GM12878 (cell line): ENCODE measurements around the gene INO80C.

Experiments used
- CHD2 ChIP-seq: IDR thresholded peaks from 2 replicates; pipeline ENCODE4 v1.6.1; 2011; ENCODE audit warnings: low read depth, low read length, improper control_type of control experiment, borderline replicate concordance
- EGR1 ChIP-seq, 2 experiments: IDR thresholded peaks; 1 replicate in 1 of 2; 2 replicates in 1 of 2; pipeline ENCODE4 v1.6.1; 2011 to 2012; ENCODE audit warnings: low read depth in 2 of 2, low read length in 2 of 2, borderline replicate concordance in 1 of 2, mild to moderate bottlenecking in 1 of 2, moderate library complexity in 1 of 2
- EZH2 ChIP-seq: IDR thresholded peaks from 2 replicates; pipeline ENCODE4 v1.6.1; 2012; ENCODE audit warnings: low read depth, mild to moderate bottlenecking, control low read depth, inconsistent platforms, low read length, borderline replicate concordance; ENCODE audit not compliant: control insufficient read depth
- NRF1 ChIP-seq: conservative IDR thresholded peaks from 2 replicates; pipeline ENCODE4 v1.6.1; 2011; ENCODE audit warnings: mild to moderate bottlenecking, low read depth, low read length, improper control_type of control experiment
- RAD21 ChIP-seq: IDR thresholded peaks from 2 replicates; pipeline ENCODE4 v1.6.1; 2011; ENCODE audit warnings: mild to moderate bottlenecking, low read depth, low read length, moderate library complexity; ENCODE audit not compliant: insufficient read depth
- TAF1 ChIP-seq: IDR thresholded peaks from 2 replicates; pipeline ENCODE4 v1.6.1; 2011; ENCODE audit warnings: mild to moderate bottlenecking, low read depth, low read length, borderline replicate concordance
- TF ChIP-seq, protein P1 (sequence below), 3 experiments: IDR thresholded peaks in 2 of 3; conservative IDR thresholded peaks in 1 of 3; 2 replicates each; pipeline ENCODE4 v1.5.1; 2011; ENCODE audit warnings: low read depth in 3 of 3, low read length in 3 of 3, mild to moderate bottlenecking in 3 of 3, control low read depth in 2 of 3, moderate library complexity in 2 of 3, inconsistent platforms in 1 of 3, mixed read lengths in 1 of 3; ENCODE audit not compliant: control insufficient read depth in 2 of 3, insufficient read depth in 1 of 3; ENCODE audit errors: extremely low read depth in 1 of 3
- TF ChIP-seq, protein P2 (sequence below): fragments of 450-650 bp; IDR thresholded peaks from 2 replicates; pipeline ENCODE4 v1.6.1; 2017; ENCODE audit warnings: mild to moderate bottlenecking

DNA sequence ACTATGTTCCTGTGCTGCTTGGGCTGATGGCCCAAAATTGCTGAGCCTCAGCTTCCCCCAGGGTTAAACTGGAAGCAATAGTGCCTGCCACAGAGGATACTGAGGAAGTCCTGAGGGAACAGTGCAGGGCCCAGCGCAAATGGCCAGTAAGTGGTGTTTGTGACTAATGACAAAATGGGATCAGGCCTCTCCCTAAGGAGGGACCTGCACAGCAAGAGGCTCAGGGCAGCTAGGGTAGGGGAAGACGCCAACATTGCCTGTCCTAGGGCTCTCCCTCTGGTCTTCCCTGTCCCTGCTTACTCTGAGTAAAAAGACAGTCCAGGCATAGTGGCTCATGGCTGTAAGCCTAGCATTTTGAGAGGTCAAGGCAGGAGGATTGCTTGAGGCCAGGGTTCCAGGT is 37.8 kb downstream of the INO80C start:
- TF ChIP-seq, protein P1, sequence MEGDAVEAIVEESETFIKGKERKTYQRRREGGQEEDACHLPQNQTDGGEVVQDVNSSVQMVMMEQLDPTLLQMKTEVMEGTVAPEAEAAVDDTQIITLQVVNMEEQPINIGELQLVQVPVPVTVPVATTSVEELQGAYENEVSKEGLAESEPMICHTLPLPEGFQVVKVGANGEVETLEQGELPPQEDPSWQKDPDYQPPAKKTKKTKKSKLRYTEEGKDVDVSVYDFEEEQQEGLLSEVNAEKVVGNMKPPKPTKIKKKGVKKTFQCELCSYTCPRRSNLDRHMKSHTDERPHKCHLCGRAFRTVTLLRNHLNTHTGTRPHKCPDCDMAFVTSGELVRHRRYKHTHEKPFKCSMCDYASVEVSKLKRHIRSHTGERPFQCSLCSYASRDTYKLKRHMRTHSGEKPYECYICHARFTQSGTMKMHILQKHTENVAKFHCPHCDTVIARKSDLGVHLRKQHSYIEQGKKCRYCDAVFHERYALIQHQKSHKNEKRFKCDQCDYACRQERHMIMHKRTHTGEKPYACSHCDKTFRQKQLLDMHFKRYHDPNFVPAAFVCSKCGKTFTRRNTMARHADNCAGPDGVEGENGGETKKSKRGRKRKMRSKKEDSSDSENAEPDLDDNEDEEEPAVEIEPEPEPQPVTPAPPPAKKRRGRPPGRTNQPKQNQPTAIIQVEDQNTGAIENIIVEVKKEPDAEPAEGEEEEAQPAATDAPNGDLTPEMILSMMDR (IDR thresholded peaks at IDR 0.05 in 2 of 3, conservative IDR thresholded peaks at IDR 0.05 in 1 of 3; ENCODE audit: control insufficient read depth in 2 of 3, extremely low read depth in 1 of 3, insufficient read depth in 1 of 3, low read depth in 3 of 3, low read length in 3 of 3) = no peak
- TF ChIP-seq EZH2 (no peak), CHD2 (no peak), NRF1 (no peak), RAD21 (no peak), EGR1 (IDR thresholded peaks at IDR 0.05; ENCODE audit: borderline replicate concordance in 1 of 2, low read depth in 2 of 2, low read length in 2 of 2) (no peak), TAF1 (no peak)
- TF ChIP-seq, protein P2, sequence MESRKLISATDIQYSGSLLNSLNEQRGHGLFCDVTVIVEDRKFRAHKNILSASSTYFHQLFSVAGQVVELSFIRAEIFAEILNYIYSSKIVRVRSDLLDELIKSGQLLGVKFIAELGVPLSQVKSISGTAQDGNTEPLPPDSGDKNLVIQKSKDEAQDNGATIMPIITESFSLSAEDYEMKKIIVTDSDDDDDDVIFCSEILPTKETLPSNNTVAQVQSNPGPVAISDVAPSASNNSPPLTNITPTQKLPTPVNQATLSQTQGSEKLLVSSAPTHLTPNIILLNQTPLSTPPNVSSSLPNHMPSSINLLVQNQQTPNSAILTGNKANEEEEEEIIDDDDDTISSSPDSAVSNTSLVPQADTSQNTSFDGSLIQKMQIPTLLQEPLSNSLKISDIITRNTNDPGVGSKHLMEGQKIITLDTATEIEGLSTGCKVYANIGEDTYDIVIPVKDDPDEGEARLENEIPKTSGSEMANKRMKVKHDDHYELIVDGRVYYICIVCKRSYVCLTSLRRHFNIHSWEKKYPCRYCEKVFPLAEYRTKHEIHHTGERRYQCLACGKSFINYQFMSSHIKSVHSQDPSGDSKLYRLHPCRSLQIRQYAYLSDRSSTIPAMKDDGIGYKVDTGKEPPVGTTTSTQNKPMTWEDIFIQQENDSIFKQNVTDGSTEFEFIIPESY = no peak
